ENCODE data around the gene AJAP1. TPM values are rescaled to one million over a fixed set of nuclear protein-coding genes. Genes with fewer than 3 reads are reported as not detected.

Gene AJAP1
- total and polyA plus RNA-seq, 2 of the 8 experiments (the other 6 are each of a cell fraction or from before 2014, with no cell fraction given) = 1.9 to 6.2 TPM

DNA sequence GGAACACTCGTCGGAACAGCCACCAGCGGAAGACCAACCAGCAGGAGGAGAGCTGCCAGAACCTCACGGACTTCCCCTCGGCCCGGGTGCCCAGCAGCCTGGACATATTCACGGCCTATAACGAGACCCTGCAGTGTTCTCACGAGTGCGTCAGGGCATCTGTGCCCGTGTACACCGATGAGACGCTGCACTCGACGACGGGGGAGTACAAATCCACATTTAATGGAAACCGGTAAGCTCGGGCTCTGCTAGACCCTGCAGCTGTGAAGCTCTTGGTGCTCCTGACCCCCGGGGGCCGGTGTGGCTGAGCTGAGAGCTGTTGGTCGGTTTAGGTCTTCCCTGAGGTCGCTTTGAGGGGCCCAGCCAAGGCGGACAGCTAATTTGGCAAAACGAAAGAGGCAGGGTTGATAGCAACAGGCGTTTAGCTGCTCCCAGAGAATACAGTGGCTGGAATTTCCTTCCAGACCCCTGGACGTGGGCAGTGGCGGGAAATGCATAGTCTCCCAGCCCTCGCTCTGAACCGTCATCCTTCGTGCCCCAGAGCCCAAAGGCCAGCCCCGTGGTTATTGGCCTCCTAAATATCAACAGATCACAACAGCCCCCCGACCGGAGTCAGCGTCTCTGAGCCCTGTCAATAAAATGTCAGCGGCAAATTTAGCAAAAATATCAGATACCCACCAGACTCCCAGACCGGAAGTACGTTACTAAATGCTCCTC is 118.0 kb downstream of the AJAP1 start (continued):
- no peak for TF ChIP-seq E2F6 (IDR thresholded peaks at IDR 0.05)
- no peak for TF ChIP-seq USF2 (IDR thresholded peaks at IDR 0.05; ENCODE audit: low read length)

Data from H1 (cell line).